ENCODE results near the gene FNDC3A. TPM values are rescaled to one million over a fixed set of nuclear protein-coding genes. Genes with fewer than 3 reads are reported as not detected.
"Not testable (repeated sequence)": the region's sequence is repeated elsewhere in the genome, so short reads cannot be mapped to it uniquely, and the experiment has no call there.

The FNDC3A gene
- total RNA-seq, 1 donor from 2014 or later, result 16.9 TPM

GRCh38 chr13:49062297-49062896 is 86.7 kb downstream of the FNDC3A start:
- no peak for DNase-seq
- intact Hi-C loops (cut with DNase I), result no loop called here
- ATAC-seq (ENCODE audit: poor library complexity), result no peak

DNA sequence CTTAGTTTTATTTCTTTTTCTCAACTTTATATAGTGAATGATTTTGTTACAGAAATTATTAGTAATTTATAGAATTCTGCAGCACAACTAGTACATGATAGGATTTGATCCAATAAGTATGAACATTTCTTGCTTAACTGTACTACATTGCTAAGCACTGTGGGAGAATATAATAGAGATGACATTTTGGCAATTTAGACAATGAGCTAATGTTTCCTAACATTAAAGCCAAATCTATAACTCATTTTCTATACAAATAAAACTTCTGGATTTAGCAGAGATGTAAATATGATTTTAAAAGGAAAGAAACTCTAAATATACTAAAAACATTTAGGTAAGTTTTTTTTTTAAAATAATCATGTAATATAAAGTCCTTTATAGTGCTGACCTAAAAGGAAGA is 87.3 kb downstream of the FNDC3A start:
- ATAC-seq (ENCODE audit: poor library complexity), result no peak
- no peak for DNase-seq
- intact Hi-C loops (cut with DNase I), result no loop called here

- intact Hi-C loops (cut with DNase I), result no loop called here
- no peak for DNase-seq
- peak; percentile 59 for ATAC-seq (ENCODE audit: poor library complexity)
These were observed 87.8 kb downstream of the FNDC3A start for GRCh38 chr13:49063497-49063896.

GRCh38 chr13:49064476-49064875 is 88.8 kb downstream of the FNDC3A start:
- intact Hi-C loops (cut with DNase I), result no loop called here
- no peak for DNase-seq
- ATAC-seq (ENCODE audit: poor library complexity), result no peak

DNA sequence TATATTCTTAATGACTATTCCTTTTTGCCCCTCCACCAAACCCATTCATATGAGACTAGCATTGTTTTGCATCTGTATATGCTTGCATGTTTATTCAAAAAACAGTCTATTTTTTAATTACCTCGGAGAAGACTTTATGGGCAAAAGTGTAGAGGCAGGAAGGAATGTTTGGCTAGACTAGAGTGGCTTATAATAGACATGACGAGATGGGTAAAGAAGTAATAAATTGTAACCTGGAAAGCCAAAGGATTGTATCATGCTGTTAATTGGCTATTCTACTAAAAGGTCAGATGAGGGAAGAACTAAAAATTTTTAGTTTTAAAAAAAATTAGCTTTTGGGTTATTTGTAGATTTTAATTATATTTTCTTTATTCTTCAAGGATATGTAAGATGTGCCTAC is 91.1 kb downstream of the FNDC3A start:
- ATAC-seq (ENCODE audit: poor library complexity) (no peak), DNase-seq (no peak)
- intact Hi-C loops (cut with DNase I), result no loop called here

DNA sequence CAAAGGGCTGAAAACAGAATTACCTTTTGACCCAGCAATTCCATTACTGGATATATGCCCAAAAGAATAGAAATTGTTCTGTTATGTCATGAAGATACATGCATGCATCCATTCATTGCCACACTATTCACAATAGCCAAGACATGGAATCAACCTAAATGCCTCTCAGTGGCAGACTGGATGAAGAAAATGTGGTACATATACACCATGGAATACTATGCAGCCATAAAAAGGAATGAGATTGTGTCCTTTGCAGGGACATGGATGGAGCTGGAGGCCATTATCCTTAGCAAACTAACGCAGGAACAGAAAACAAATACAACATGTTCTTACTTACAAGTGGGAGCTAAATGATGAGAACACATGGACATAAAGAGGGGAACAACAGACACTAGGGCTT is 92.8 kb downstream of the FNDC3A start:
- ATAC-seq (ENCODE audit: poor library complexity); intact Hi-C loops (cut with DNase I); DNase-seq: not testable (repeated sequence)

DNA sequence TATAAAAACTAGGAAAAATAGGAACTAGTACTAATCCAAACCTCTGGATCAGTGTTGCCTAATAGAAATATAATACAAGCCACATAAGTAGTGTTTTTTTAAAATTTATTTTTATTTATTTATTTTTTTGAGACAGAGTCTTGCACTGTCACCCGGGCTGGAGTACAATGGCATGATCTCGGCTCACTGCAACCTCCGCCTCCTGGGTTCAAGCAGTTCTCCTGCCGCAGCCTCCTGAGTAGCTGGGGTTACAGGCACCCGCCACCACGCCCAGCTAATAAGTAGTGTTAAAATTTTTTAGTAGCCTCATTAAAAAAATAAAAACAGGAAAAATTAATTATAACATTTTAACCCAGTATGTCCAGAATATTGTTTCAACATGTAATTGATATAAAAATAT is 94.3 kb downstream of the FNDC3A start:
- intact Hi-C loops (cut with DNase I); DNase-seq; ATAC-seq (ENCODE audit: poor library complexity): not testable (repeated sequence)

GRCh38 chr13:49071341-49071937 is 95.7 kb downstream of the FNDC3A start:
- intact Hi-C loops (cut with DNase I), result no loop called here
- DNase-seq (no peak), ATAC-seq (ENCODE audit: poor library complexity) (no peak)

DNA sequence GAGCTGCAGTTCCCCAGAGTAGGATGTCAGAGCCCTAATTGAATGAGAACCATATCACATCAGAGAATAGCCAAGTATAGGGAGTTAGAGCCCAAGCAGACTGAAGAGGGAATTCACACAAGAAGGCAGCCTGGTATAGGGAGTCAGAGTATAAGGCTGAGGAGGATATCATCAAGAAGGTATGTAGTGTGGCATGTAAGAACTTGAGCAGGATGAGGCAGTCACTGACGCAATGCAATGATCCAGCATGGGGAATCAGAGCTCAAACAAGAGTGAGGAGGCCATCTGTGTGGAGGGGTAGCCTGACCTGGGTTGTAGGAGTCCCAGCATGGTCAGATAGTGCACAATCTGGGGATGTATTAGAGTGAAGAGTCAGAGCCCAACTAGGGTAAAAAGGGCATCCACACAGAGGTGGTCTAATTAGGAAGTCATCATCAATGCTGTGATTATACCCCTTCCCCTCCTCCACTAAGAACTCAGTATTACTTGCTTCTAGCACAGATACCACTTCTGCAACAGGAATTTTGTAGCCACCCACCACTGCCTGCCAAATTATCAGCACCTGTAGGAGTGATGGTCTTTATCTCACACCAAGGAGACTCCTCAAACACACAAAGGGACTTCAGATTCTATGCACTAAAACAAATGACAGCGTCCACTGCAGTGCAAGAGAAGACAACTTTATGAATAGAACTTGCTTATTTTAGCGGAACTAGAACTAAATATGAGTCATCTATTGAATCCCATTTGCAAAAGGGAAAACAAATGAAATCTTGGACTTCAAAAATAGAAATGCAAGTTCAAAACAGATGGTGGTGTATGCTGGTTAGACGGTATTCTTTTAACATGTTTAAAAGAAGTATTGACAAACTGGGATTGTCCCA is 107.2 kb downstream of the FNDC3A start:
- intact Hi-C loops (cut with DNase I), result no loop called here
- ATAC-seq (ENCODE audit: poor library complexity) (no peak), DNase-seq (no peak)

- DNase-seq (no peak), ATAC-seq (ENCODE audit: poor library complexity) (no peak)
- intact Hi-C loops (cut with DNase I), result no loop called here
These were observed 109.2 kb downstream of the FNDC3A start for GRCh38 chr13:49084961-49085360.

DNA sequence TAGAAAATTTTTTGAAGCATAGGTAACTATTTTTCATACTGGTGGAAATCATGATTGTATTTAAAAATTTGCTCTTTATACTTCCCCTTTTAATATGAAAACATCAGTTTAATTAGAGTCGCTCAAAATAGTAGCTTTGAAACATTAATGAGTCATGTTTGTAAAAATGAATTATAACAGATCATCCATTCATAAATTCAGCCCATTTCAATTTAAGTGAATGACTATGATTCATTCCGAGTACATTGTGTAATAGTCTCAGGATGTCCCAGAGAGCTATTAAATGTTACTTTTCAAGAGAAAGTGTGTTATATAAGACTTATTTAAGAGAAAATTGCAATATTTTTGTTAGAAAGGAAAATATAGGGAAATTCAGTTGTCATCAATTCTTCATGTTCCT is 111.0 kb downstream of the FNDC3A start:
- DNase-seq, result no peak
- peak; percentile 56 for ATAC-seq (ENCODE audit: poor library complexity)
- intact Hi-C loops (cut with DNase I), result no loop called here

GRCh38 chr13:49093376-49093775 is 117.7 kb downstream of the FNDC3A start:
- no peak for ATAC-seq (ENCODE audit: poor library complexity)
- no peak for DNase-seq
- intact Hi-C loops (cut with DNase I), result no loop called here

DNA sequence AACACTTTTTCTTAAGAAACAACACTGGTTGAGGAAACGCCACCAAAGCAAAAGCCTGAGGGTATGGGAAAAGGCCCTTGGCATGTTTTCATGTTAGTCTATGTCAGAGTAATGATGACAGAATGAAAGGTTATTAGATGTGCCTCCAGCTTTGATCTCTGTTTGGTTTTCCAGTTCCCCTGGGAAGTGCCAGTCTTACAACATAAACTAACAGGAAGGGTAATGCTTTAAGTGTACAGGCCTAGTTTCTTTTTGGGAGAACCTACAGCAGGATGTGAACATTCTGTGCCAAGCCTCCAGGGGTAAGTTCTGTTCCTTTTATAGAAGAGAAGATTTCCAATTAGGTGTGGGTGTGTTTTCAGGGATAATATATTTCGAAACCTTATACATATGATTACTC is 121.7 kb downstream of the FNDC3A start:
- intact Hi-C loops (cut with DNase I), result no loop called here
- peak; percentile 25 for ATAC-seq (ENCODE audit: poor library complexity)
- DNase-seq, result no peak

DNA sequence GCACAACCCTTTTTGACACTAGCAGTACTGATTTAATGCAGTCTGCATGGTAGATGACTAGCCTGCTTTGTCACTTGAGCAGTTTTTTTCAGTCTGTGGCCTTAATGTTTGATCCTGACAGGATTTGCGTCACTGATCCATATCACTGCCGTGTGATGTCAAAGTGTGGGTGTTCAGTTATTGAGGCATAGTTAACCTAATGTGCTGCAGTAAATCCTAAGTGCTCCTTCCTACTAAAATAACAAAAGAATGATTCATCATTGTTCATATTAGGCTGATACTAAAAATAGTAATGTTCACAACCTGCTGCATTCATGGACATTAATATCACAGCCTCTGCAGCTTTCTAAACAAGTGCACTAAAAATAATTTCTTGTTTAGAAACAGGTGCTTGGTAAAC is 122.5 kb downstream of the FNDC3A start:
- intact Hi-C loops (cut with DNase I), result no loop called here
- ATAC-seq (ENCODE audit: poor library complexity) (peak; percentile 88), DNase-seq (no peak)

DNA sequence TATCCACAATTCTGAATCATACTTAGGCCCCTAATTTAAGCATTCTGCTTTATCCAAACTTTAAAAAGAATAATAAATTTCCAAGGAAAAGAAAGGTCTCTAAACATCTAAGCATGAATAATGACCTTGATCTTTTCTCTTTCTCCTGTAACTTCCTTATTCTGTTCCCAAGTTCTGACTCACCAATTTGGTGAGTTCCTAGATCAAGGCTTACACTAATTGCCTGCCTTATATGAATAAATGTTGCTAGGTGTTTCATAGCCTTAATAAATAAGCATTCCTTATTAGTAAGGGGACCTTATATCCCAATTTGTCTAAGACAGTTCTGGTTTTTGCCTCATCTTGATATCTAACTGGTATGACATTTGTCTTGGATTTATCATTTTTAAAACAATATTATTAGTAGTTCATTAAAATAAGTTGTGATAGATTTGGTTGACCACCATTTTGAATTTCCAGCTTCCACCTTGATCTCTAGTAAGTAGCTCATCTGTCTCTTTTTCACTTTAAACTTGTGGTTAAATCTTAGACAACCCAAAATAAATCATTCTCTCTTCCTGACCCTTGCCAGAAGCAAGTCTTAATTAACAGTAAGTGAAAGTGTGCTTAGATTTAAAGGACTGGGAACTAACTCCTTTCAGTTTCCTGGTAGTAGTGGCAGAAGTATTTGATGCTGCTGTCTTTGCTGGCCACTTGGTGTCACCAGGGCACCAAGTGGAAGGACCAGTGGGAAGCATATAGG is 123.2 kb downstream of the FNDC3A start:
- ATAC-seq (ENCODE audit: poor library complexity), result peak; percentile 66
- intact Hi-C loops (cut with DNase I), result no loop called here
- no peak for DNase-seq

- ATAC-seq (ENCODE audit: poor library complexity) (no peak), DNase-seq (no peak)
- intact Hi-C loops (cut with DNase I), result no loop called here
These were observed 123.8 kb downstream of the FNDC3A start for GRCh38 chr13:49099513-49099877.

DNA sequence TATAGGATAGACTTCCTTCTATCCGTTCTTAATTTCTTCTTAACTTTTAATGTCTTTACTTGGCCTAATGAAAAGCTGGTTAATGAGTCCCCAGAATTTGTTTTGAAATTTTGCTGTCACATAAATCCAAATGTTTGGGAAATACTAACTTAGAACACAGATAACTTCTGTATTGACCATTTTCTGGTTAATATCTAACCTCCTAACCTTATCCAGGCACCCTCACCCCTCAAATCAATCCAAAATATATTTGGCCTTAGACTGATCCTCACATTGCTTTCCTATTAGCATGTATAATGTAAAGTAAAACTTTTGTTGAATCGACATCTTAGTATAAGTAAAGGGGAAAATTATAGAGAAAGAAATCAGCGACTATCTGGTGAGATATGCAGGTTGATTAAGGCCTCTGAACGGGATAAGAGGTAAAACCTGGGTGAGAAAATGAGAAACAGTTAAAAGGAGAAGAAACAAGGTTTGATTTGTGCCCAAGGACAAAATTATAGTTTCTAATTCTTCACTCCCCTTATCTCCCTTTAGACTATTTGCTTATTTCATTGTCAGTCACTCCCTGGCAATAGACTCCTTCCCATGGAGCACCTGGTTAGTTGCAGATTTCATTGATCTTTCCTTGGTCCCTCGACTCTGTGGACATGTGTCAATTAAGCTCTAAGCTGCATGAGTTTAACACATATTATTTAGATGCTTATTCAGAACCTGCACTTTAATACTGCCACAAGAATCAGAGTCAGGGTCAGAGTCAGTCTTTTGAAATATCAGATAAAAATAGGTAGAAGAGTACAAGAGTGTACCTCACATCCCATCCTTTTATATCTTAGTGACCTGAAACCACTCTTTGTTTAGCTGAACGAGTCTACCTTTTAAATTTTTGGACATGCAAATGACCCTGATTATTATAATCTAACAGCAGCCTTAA is 125.2 kb downstream of the FNDC3A start:
- DNase-seq (no peak), ATAC-seq (ENCODE audit: poor library complexity) (no peak)
- intact Hi-C loops (cut with DNase I), result no loop called here

- no peak for ATAC-seq (ENCODE audit: poor library complexity)
- intact Hi-C loops (cut with DNase I), result no loop called here
- DNase-seq, result no peak
These were observed 132.5 kb downstream of the FNDC3A start for GRCh38 chr13:49108196-49108595.

Measured in Right ventricle myocardium superior (tissue), 1 donor.